NCI-H2196 treated with DMSO at 0.1 percent for 48 hours (cell line): ENCODE results near the gene EIF4G3.
"Not testable (repeated sequence)": the region's sequence is repeated elsewhere in the genome, so short reads cannot be mapped to it uniquely, and the experiment has no call there.

Experiments
- DNase-seq: peaks from one replicate; lab custom pipeline; 2025; ENCODE audit not compliant: unreplicated experiment; lab: John Stamatoyannopoulos, UW

The EIF4G3 gene

DNA sequence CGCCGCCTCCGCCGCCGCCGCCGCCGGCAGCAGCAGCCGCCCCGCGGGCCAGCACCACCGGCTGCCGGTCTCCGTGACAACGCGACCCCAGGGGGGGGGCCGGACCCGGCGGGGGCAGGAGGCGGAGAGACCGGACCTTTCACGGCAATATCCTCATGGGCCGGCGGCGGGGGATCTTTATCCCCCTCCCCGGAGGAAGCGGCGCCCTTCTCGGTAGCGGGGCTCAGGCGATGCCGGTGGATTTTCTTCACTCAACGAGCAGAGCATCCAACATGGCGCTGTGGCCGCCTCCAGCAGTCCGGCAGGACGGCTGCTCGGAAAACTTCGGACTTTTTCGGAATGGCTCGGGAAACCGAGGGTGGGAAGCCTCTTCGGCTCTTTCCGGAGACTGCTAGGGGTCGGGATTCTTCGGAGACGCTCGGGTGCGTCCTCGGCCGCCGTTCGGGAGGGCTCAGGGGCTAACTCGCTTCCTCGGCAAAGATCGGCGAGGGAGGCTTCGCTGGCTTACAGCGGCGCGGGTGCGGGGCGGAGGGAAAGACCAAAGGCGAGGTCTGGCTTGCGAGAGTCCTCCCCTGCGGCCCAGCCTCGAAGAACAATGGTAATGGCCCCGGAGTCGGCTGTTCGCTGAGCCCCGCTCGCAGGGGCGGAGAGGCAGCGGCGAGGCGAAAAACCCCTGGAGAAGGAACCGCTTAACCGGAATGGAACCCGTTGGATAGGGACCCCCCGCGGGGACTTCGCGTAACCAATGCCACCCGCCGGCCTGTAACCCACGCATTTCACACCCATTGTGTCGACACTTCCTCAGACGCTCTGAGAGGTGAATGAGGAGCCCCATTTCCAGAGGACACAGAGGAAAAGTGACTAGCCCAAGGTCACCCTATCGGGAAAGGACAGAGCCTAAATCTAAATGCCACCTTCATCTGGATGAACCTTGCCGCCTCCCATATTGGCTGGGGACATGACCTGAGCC, at the start of gene EIF4G3:
TSS of gene EIF4G3 (minus strand) at position 312 of the 970 bp plus-strand sequence. CDS start 174,155 bp downstream, outside the sequence.
- peak; percentile 95 for DNase-seq

- DNase-seq = no peak
Observed at GRCh38 chr1:21225065-21225464, 48.4 kb upstream of the EIF4G3 start.

- peak; percentile 9 for DNase-seq
Observed at GRCh38 chr1:21220815-21221214, 44.1 kb upstream of the EIF4G3 start.

DNA sequence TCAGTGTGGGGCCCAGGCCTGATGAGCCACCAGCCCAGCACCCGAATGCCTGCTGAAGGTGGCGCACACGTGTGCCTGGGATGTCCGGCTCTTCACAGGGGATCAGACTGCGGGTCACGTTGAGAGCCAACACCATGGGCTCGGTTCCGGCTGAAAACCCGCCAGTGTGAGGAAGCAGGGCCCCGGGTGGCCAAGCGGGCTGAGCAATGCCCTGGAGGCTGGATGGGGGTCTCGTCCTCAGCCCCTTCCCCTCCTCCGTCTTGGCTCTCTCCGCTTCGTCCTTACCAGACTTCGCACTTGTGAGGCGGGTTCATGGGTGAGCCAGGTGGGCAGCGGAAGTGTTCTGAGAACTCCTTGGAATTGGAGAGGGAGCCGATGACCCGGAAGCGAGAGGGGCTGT, 43.0 kb upstream of the EIF4G3 start:
- no peak for DNase-seq

DNA sequence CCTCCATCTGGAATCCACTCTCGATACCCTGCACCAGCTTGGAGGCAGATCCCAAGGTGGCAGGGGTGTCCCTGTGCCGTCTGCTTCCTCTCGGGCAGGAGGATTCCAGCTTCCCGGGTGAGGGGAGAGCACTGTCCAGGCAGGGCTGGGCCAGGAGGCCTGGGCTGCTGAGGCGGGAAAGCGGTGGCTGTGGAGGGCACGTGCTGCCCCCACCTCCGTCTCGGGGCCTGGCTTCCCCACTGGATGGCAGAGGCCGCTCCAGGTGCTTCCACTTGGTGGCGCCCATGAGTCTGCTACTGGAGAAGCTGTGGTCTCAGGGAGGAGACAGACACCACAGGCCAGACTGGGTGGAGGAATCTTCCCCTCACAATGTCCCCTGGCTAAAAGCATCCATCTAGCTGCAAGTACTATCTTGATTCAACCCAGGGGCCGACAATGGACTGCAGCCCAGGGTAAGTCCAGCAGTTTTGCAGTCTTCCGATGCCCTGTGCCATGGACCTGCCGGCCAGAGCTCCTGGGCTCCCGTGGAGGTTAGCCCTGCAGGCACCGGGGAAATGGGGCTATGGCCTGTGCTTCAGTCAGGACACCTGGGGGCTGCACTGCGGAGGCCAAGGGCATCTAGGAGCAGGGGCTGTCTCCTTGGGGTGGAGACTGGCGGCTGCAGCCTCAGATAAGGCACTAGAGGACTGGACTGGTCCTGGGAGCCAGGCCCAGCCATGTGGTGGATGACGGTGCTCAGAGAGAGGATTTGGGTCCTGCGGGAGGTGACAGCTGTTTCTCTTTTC, 41.3 kb upstream of the EIF4G3 start:
- no peak for DNase-seq

GRCh38 chr1:21216835-21217811, 40.4 kb upstream of the EIF4G3 start:
- DNase-seq = no peak

GRCh38 chr1:21212126-21212525, 35.4 kb upstream of the EIF4G3 start:
- no peak for DNase-seq

DNA sequence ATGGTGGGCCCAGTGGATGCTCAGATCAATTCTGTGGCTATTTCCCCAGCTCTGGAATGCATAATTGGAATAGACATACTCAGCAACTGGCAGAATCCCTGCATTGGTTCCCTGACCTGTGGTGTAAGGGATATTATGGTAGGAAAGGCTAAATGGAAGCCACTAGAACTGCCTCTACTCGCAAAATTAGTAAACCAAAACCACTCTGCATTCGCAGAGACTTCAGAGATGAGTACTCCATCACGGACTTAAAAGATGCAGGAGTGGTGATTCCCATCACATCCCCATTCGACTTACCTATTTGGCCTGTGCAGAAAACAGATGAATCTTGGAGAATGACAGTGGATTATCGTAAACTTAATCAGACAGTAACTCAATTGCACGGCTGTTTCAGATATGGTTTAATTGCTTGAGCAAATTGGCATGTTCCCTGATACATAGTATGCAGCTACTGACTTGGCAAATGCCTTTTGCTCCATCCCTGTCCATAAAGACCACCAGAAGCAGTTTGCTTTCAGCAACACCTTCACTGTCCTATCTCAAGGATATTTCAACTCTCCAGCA, 31.5 kb upstream of the EIF4G3 start:
- DNase-seq = not testable (repeated sequence)

DNA sequence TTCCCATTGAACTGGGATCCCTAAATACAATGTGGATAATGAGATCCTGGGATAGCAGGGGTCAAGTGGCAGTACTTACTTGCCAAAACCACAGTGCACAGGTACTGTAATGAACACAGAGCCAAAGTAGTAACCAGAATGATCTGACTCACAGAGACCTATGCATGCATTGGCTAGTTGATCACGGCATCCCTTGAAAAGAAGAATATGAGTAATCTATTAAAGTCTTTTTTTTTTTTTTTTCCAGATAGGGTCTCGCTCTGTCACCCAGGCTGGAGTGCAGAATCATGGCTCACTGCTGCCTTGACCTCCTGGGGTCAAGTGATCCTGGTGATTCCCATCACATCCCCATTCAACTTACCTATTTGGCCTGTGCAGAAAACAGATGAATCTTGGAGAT, 29.4 kb upstream of the EIF4G3 start:
- no peak for DNase-seq

DNA sequence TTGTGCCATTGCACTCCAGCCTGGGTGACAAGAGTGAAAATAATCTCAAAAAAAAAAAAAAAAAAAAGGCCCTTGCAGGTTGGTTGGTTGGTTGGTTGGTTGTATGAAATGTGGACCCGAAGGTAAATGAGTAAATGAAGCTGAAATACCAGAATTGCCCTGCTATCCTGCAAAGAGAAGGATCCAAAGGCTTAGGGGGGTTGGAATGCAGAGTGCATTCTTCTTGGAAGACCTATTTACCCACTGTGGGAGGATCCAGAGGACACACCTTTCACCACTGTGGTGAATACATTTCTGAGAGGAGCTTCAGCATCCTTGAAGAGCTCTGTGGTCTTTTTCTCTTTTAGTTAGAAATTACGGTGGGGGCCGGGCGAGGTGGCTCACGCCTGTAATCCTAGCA, 28.7 kb upstream of the EIF4G3 start:
- DNase-seq = no peak

DNA sequence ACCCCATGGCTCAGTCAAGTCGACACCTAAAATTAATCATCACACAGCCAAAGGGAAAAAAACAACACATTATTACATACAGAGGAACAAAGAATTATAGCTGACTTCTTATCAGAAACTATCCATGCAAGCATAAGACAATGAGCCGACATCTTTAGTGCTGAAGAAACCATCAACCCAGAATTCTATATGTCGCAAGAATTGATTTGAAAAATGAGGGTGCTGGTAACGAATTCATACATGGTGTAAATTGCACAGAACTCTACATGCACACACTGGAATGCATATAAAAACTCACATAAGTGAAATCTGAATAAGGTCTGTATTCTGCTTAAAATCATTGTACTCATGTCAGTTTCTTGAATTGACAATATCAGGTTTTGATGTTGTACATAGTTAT, 25.0 kb upstream of the EIF4G3 start:
- no peak for DNase-seq

GRCh38 chr1:21201238-21201637, 24.5 kb upstream of the EIF4G3 start:
- not testable (repeated sequence) for DNase-seq

- DNase-seq = no peak
Observed at GRCh38 chr1:21200767-21201166, 24.1 kb upstream of the EIF4G3 start.

DNA sequence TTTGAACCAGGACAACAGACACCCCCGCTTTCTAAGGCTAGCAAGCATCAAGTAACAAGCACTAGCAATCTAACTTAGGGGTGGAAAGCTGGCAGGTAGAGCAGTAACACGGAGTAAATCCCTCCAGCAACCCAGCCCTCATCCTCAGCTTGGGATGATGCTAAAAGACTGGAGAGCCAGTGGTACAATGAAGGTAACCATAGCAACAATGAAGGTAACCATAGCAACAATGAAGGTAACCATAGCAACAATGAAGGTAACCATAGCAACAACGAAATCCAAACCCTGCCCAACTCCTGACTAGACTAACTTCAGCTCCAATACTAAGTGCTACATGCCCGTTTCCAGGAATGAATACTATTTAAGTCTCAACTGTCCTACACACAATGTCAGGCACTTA, 22.2 kb upstream of the EIF4G3 start:
- DNase-seq = no peak

GRCh38 chr1:21192871-21193270, 16.2 kb upstream of the EIF4G3 start:
- no peak for DNase-seq

DNA sequence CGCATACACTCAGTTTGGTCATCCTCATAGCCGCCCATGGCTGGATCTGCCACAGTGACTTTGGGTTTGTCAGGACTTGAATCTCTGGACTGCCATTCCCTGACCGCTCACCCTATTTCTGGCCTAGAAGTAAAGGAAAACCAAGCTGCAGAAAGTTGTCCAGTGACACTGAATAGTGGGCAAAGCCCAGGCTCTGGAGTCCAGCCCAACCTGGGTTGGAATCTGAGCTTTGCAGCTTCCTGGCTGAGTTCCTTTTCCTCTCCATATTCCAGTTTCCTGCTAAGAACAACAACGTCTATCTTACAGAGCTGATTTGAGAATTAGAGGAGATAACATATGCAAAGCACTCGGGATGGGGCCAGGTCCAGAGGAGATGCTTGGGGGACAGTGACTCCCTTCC, 15.6 kb upstream of the EIF4G3 start:
- DNase-seq = no peak

DNA sequence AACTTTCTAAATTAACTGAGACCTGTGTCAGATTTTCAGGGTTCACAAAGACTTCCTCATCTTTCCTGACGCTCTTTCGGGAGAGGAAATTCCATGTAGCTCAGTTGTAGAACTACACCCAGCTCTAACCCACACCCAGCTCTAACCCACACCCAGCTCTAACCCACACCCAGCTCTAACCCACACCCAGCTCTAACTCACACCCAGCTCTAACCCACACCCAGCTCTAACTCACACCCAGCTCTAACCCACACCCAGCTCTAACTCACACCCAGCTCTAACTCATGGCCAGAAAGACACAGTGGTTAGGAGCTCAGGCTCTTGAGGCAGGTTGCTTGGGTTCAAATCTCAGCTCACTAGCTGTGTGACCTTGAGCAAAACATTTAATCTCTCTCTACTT, 14.1 kb upstream of the EIF4G3 start:
- not testable (repeated sequence) for DNase-seq

DNA sequence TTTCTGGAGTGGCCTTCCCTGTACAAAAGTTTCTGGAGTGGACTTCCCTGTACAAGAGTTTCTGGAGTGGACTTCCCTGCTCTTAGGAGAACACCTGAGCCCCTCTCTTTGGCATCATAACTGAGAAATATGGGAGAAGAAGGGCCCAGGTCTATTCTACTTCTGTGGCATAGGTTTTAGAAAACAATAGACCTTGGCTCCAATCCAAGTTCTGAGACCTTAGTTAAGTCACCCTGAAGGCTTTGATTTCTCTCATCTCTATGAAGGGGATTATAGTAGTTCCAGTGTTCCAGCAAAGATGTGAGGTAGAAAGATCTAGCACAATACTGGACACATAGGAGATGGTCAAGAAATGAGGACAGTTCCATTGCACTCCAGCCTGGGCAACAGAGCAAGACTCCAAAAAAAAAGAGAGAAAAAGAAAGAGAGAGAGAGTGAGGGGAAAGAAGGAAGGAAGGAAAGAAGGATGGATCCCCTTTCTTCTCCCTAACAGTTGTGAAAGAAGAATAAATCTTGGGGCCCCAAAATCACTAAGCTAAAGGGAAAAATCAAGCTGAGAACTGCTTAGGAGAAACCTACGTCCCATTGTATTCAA, 13.3 kb upstream of the EIF4G3 start:
- no peak for DNase-seq

DNA sequence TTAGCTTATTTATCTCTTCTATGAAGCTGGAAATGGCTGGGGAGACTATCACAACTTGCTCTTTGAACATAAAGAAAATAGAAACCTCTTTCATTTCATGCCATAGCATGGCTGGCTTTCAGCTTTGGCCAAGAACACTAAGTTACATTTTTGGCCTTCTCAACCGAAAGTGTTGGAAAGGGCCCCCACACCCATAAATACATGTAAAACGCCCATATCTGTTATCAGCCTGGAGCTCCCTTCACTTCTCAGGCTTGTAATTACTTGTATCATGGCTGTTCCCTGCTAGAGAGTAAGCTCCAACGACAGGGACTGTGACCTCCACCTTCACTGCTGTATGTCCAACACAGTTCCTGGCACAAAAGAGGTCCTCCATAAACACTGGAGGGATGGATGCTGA, 12.7 kb upstream of the EIF4G3 start:
- no peak for DNase-seq

DNA sequence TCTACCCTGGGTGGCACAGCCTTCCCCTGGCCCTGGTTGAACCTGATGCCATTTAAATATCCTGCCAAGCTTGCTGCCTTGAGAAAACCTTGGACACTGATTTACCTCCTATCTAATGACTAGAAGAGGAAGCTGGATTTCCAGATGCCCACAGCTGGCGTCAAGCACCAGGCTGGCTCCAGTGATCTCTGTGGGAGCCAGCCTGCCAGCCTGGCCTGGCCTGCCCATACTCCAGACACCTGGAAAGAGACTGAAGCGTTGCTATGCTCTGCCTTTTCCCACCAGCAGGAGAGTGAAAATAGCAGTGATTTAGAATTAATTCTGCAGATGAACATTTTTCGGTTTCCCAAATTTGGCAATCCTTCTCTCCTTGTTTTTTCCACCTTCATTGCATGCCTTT, 11.5 kb upstream of the EIF4G3 start:
- no peak for DNase-seq
